NCI-H460 (cell line): ENCODE data around the gene AHDC1. TPM values are rescaled to one million over a fixed set of nuclear protein-coding genes. Genes with fewer than 3 reads are reported as not detected.
A peak's percentile ranks its signal among the peaks of the same experiment; 100 is the strongest.

Experiments used
- DNase-seq: peaks from one replicate; pipeline ENCODE4 v3.0.0-alpha.2; 2016; ENCODE audit warnings: low read depth; ENCODE audit errors: extremely low read depth
- total RNA-seq: library from RNA; depleted of rRNA; stranded (reverse); fragments of >200 nt; shearing (Covaris generic); gene quantifications from 2 replicates; pipeline ENCODE4 v1.2.3, GENCODE V29; 2014

AHDC1 gene
- total RNA-seq, 1 experiment from 2014 or later, result 1.5 TPM

GRCh38 chr1:27568300-27569087, 35.5 kb downstream of the AHDC1 start:
- DNase-seq, result peak; percentile 90

DNA sequence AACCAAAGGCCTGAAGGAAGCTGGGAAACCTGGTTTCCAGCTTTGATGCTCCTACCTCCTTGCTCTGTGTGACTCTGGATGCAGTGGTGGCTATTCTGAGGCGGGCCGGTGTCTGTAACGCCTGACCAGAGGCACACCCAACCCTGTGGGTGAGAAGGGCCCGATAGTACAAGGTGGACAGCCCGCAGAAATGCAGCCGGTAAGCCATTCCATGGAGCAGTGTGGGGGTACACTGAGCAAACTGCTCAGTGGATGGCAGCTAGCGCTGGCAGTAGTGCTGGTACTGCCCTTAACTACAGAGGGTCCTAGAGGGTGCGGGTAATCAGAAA, 36.0 kb downstream of the AHDC1 start:
- DNase-seq, result no peak

- no peak for DNase-seq
These were observed 36.8 kb downstream of the AHDC1 start for GRCh38 chr1:27567146-27567526.

DNA sequence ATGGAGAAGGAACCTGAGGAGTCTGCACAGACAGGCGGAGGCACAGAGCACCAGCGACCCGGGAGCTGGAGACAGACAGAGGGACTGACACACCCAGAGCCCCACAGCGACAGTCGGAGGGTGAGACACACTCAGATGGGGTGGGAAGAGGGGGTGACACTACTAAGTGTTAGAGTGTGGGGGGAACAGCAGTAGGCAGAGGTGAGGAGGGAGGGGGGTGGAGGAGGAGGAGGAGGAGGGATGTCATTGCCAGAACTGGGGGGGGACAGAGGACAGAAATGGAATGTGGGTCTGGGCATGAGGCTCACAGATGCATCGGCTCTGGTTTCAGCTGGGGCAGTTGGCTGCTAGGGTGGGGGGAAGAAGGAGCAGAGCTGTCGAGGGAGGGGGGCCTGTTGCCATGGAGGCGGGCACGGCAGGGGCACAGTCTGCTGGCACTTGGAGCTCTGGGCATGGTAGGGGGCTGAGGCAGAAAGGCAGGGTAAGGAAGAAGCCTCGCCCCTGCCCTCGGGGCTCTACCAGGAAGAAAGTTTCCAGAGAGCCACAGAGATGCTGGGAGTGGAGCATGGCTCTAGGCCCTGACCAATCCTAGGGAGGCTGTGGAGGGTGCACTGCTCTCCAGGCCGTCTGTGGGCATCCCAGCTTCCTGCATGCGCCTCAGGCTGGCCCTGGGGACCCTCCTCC, 37.3 kb downstream of the AHDC1 start:
- DNase-seq, result no peak

- no peak for DNase-seq
These were observed 39.0 kb downstream of the AHDC1 start for GRCh38 chr1:27564710-27565649.

DNA sequence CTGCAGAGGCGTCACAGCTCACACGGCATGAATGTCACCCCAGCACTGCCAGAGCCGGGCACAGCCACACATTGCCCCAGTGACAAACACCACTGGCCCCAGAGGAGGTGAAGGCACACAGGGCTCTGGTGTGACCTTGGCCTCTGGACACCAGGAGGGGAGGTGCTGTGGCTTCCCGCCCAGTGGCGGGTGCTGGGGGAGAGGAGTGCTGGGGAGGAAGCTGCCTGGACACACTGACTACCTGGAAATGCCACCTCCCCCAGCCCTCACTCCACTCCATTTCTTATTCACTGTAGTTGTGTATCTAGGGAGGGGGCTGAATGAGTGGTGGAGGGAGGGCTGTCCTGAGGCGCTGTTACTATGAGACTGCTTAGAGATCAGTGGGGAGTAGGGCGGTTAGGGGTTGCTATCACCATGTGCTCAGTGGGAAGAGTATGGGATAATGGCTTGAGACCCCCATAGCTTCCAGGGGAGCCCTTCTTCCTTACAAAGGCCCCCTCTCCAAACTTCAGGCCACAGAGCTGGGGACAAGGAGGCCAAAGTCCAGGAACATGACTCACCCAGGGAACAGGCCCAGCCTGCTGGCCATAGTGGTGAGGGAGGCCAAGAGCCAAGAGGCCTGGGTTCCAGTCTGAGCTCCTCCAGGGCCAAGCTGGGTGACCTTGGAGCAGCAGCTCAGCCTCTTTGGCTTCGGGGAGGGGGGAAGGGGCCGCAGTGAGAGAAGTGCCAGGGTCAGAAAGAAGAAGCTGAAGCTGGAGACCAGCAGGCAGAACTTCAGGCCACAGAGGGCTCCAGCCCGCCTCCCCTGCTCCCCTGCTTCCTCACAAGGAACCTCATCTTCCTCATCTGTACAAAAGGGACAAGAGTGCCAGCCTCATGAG, 40.1 kb downstream of the AHDC1 start:
- no peak for DNase-seq

GRCh38 chr1:27563341-27563590, 40.7 kb downstream of the AHDC1 start:
- DNase-seq, result no peak

- no peak for DNase-seq
These were observed 41.2 kb downstream of the AHDC1 start for GRCh38 chr1:27562534-27563340.

GRCh38 chr1:27562021-27562420, 41.9 kb downstream of the AHDC1 start:
- DNase-seq, result no peak

DNA sequence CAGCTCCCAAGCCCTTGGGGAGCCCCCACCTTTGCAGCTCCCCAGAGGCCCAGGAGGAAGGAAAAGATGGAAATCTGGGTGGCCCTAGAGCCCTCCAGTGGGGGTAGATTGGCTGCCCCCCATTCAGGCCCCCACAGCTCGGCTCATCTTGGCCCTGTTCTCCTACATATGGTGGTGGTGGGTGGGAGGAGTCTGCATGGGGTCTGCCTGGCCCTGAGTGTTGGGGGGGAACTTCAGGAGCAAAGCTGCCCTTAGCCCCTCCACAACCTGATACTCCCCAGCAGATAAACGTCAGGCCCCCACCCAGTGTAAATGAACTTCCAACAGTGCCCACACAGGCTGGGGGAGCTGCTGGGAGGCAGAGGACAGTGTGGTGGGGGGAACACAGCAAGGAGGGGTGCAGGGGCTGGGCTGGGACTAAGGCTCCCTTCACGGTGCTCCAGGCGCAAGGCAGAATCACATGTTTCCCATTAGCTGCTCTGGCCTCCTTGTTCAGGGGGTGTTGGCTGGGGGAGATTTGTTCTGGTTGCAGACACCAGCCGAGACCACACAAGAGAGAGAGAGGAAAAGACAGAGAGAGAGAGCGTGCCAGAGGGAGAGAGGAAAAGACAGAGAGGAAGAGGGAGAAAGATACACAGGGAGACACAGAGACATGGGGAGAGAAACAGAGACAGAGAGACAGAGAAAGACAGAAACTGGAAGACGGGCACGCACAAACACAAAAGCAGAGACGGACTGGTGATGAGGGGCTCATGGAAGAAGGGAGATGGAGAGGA, 42.6 kb downstream of the AHDC1 start:
- no peak for DNase-seq

- no peak for DNase-seq
These were observed 43.4 kb downstream of the AHDC1 start for GRCh38 chr1:27560268-27561123.

DNA sequence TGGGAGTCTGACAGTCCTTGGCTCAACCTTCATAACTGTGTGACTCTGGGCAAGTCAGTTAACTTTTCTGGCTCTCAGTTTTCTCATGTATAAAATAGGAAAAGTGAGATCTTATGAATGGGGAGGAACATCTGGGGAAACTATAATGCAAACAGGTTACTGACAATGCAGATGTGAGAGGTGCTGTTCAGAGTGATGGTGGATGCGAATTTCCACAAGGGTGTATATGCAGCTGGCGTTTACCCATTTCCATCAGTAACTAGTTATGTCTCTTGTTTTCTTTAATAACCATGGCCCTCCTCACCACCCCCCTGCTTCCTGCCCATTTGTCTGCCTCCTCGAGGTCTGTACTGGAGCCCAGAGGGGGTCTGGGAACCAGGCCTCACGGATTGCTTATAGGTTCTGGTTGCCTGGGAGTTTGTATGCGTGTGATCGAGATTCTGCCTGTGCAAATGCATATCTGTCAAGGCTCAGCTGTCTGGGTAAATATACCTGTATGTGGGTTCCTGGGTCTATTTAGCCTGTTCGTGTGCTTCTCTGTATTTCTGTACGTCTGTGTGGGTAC, 44.4 kb downstream of the AHDC1 start:
- no peak for DNase-seq

DNA sequence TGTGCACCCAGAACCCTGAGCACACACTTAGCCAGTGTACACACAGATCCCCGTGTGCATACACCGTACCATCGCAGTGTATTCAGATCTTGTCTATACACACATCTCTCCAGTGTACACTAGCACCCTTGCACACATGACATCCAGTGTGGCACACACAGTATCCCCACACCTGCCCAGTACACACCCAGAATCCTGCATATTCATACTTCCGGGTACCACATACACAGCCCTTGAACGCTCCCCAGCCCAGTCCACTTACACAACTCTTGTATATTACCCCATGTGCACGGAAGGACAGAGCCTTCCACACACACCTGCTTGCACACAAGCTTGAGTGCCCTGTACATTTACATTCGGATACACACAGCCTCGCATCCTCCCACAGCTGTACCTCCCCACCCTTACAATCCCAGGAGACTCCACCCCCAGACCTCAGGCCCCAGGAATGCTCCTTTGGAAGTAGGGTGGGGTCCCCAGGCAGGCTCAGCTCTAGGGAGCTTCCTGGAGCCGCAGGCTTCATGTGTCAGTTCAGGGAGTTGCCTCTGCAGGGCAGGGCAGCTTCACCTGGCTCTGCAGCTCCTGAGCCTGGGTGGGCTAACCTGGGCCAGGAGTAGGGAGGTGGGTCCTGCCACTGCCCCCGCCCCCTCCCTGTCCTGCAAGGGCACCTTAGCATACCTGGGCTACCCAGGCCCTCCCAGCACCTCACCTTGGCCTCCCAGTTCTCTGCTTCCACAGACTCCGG, 46.2 kb downstream of the AHDC1 start:
- no peak for DNase-seq

GRCh38 chr1:27556781-27557595, 47.0 kb downstream of the AHDC1 start:
- DNase-seq, result peak; percentile 74

DNA sequence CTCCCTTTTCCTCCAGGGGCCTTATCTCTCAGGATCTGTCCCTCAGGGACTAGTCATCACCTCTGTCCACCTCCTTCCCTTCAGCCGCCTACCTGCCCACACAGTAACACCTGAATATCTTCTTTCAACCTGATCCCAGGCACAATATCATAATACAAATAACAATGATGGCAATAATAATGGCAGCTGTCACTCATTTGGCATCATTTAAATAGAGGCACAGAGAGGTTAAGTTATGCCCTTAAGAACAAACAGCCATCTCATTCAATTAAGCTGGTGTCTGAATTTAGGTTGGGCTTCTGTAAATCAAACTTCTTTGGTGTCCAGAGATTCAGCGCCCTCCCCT, 47.5 kb downstream of the AHDC1 start:
- DNase-seq, result no peak

GRCh38 chr1:27555700-27556424, 48.1 kb downstream of the AHDC1 start:
- no peak for DNase-seq
